ENCODE results near the gene MYCBP2.
"Not testable (repeated sequence)": the region's sequence is repeated elsewhere in the genome, so short reads cannot be mapped to it uniquely, and the experiment has no call there.

Gene MYCBP2

DNA sequence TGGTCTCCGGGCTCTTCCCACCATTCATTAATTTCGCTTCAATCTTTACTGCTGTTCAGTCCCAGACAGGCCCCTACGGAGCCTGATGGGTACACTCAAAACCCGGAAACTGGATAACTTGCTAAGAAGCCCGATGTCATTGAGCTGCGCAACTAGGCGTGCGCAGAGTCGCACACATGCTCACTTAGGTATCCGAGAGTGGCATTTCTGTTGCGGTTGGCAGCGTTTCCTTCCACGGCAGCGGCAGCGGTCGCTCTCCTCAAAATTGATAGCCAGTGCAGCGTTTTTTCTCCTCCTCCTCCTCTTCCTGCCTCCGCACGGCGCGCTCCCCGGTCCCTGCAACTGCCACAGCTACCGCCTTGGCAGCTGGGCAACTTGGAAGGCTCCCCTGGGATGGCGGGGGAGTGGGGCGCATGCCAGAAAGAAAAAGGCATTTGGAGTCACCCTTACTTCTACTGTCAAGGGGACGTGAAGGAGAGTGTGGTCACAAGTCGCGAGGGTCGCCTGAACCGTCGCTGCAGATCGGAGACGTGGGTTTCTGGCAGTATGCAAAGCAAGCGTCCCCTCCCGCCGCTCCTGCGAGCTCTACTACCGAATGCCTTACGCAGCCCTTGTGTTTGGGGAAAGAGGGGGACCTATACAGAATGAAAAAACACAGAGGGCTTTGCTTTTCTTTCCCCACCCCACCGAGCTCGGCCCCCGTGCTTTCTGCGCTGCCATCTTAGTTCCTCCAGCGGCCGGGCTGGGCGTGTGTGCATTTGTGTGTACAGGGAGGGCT, 2.4 kb upstream of the MYCBP2 start:
- peaks cover 31% of the 10 kb centered on the region for H3K27me3 ChIP-seq (ENCODE audit: insufficient read depth, insufficient read length)
- TF ChIP-seq SUZ12 (IDR thresholded peaks at IDR 0.05; ENCODE audit: extremely low read depth, insufficient read depth, insufficient read length) (no peak), ZNF274 (IDR thresholded peaks at IDR 0.05; ENCODE audit: low read depth, low read length) (no peak), YY1 (IDR thresholded peaks at IDR 0.05; ENCODE audit: insufficient read depth, insufficient read length) (no peak)
- H3K9ac ChIP-seq (ENCODE audit: insufficient read length, low read depth), result peak overlapping the region; percentile 77
- peak overlapping the region; percentile 61 for H3K4me3 ChIP-seq (ENCODE audit: insufficient read length, low read depth)
- DNase-seq (ENCODE audit: low read depth, low spot score), result peak; percentile 79
- no peaks in the 10 kb centered on the region for H3K4me1 ChIP-seq (ENCODE audit: insufficient read depth, insufficient read length)
- no peaks in the 10 kb centered on the region for H3K36me3 ChIP-seq (ENCODE audit: insufficient read depth, insufficient read length, low read length)
- no peaks in the 10 kb centered on the region for H3K9me3 ChIP-seq (ENCODE audit: insufficient read depth, low read length)

DNA sequence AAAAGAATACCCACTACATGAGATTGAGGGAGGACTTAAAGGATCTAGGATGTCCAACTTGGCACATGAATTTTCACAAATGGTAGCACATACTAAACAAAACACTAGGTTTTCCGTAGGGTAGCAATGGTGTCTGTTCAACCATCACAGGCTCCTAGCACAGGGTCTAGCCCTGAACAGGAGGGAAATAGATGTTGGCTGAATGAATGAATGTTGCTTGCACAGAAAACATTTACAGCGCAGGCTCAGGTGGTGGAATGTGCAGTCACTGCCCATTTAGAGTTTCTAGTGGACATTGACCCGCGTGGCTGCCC, 1.9 kb upstream of the MYCBP2 start:
- no peak overlapping the region for H3K9ac ChIP-seq (ENCODE audit: insufficient read length, low read depth)
- H3K36me3 ChIP-seq (ENCODE audit: insufficient read depth, insufficient read length, low read length), result no peaks in the 10 kb centered on the region
- H3K27me3 ChIP-seq (ENCODE audit: insufficient read depth, insufficient read length), result peaks cover 31% of the 10 kb centered on the region
- H3K4me3 ChIP-seq (ENCODE audit: insufficient read length, low read depth), result peak overlapping the region; percentile 61
- H3K9me3 ChIP-seq (ENCODE audit: insufficient read depth, low read length), result no peaks in the 10 kb centered on the region
- no peaks in the 10 kb centered on the region for H3K4me1 ChIP-seq (ENCODE audit: insufficient read depth, insufficient read length)
- TF ChIP-seq YY1 (IDR thresholded peaks at IDR 0.05; ENCODE audit: insufficient read depth, insufficient read length) (no peak), ZNF274 (IDR thresholded peaks at IDR 0.05; ENCODE audit: low read depth, low read length) (no peak), SUZ12 (IDR thresholded peaks at IDR 0.05; ENCODE audit: extremely low read depth, insufficient read depth, insufficient read length) (no peak)
- DNase-seq (ENCODE audit: low read depth, low spot score), result no peak

DNA sequence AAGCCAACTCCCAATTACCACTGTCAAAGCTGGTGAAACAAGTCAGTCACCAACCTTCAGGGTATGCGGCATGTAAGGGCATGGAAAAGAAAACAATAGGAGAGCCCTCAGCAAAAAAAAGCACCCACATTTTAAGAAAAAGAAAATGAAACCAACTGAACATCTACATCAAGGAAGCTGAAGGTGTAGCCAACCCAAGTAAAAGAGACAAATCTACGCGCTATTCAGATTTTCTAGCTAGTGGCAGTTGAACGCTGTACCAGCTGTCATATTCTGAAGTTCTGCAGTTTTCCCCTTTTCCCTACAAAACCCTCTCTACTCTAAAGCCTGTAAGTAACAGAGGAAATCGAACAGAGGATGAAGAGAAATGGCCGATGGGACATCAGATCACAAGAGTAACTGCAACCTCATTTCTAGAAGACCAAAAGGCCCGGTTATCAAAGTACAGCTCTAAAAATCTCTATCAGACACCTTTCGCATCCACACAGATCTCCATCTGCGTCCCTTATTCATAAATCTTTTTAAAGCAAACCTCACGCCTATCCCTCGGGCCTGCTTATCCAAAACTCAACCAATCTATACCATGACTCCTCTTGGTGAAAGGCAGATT, 1.4 kb downstream of the MYCBP2 start:
- H3K9ac ChIP-seq (ENCODE audit: insufficient read length, low read depth), result peak overlapping the region; percentile 76
- H3K9me3 ChIP-seq (ENCODE audit: insufficient read depth, low read length), result no peaks in the 10 kb centered on the region
- H3K36me3 ChIP-seq (ENCODE audit: insufficient read depth, insufficient read length, low read length), result no peaks in the 10 kb centered on the region
- H3K27me3 ChIP-seq (ENCODE audit: insufficient read depth, insufficient read length), result peaks cover 31% of the 10 kb centered on the region
- no peaks in the 10 kb centered on the region for H3K4me1 ChIP-seq (ENCODE audit: insufficient read depth, insufficient read length)
- peak overlapping the region; percentile 78 for H3K4me3 ChIP-seq (ENCODE audit: insufficient read length, low read depth)
- TF ChIP-seq YY1 (IDR thresholded peaks at IDR 0.05; ENCODE audit: insufficient read depth, insufficient read length) (no peak), SUZ12 (IDR thresholded peaks at IDR 0.05; ENCODE audit: extremely low read depth, insufficient read depth, insufficient read length) (no peak), ZNF274 (IDR thresholded peaks at IDR 0.05; ENCODE audit: low read depth, low read length) (no peak)
- no peak for DNase-seq (ENCODE audit: low read depth, low spot score)

DNA sequence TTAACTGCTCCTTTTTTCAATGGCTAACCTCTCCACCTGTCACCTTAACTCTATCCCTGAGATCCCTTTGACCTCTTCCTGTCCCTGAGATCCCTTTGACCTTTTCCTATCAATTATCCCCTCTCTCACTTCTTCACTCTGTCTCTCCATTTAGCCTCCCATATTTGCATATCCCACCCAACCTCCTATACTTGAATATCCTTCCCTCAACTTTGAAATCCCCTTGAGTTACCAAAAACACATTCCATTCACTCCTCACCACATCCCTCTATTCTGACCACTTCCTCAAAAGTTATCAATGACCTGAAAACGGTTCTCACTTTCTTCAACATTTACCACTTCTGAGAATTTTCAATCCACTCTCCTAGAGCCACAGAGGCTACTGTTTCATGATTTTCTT, 3.0 kb downstream of the MYCBP2 start:
- H3K4me1 ChIP-seq (ENCODE audit: insufficient read depth, insufficient read length), result no peaks in the 10 kb centered on the region
- no peak overlapping the region for H3K4me3 ChIP-seq (ENCODE audit: insufficient read length, low read depth)
- DNase-seq (ENCODE audit: low read depth, low spot score), result no peak
- H3K36me3 ChIP-seq (ENCODE audit: insufficient read depth, insufficient read length, low read length), result no peaks in the 10 kb centered on the region
- no peak overlapping the region for H3K9ac ChIP-seq (ENCODE audit: insufficient read length, low read depth)
- TF ChIP-seq YY1 (IDR thresholded peaks at IDR 0.05; ENCODE audit: insufficient read depth, insufficient read length), result no peak
- TF ChIP-seq SUZ12 (IDR thresholded peaks at IDR 0.05; ENCODE audit: extremely low read depth, insufficient read depth, insufficient read length), result no peak
- TF ChIP-seq ZNF274 (IDR thresholded peaks at IDR 0.05; ENCODE audit: low read depth, low read length), result no peak
- peaks cover 25% of the 10 kb centered on the region for H3K27me3 ChIP-seq (ENCODE audit: insufficient read depth, insufficient read length)
- no peaks in the 10 kb centered on the region for H3K9me3 ChIP-seq (ENCODE audit: insufficient read depth, low read length)

DNA sequence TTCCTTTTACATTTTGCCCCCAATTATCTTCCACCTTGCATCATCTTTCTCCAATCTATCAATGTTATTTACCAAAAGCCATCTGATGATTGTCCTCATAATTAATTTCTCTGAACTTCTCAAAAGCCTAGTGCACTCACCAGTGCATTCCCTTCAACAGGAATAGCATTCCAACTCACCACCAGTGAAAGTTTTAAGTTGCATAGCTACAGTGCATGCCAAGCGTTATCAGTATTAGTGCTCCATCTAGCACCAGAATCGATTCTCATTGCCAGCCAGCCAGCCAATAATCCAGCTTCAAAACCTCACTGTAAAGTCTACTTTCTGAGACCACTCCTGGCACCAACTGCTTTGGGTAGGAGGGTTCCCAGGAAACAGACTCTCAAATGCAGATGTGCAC, 7.4 kb downstream of the MYCBP2 start:
- Histone ChIP-seq H3K27me3 (ENCODE audit: insufficient read depth, insufficient read length) (no peaks in the 10 kb centered on the region), H3K36me3 (ENCODE audit: insufficient read depth, insufficient read length, low read length) (no peaks in the 10 kb centered on the region), H3K4me1 (ENCODE audit: insufficient read depth, insufficient read length) (no peaks in the 10 kb centered on the region), H3K9me3 (ENCODE audit: insufficient read depth, low read length) (no peaks in the 10 kb centered on the region), H3K9ac (ENCODE audit: insufficient read length, low read depth) (no peak overlapping the region), H3K4me3 (ENCODE audit: insufficient read length, low read depth) (no peak overlapping the region)
- TF ChIP-seq YY1 (IDR thresholded peaks at IDR 0.05; ENCODE audit: insufficient read depth, insufficient read length), result no peak
- no peak for TF ChIP-seq ZNF274 (IDR thresholded peaks at IDR 0.05; ENCODE audit: low read depth, low read length)
- no peak for TF ChIP-seq SUZ12 (IDR thresholded peaks at IDR 0.05; ENCODE audit: extremely low read depth, insufficient read depth, insufficient read length)
- DNase-seq (ENCODE audit: low read depth, low spot score), result no peak

DNA sequence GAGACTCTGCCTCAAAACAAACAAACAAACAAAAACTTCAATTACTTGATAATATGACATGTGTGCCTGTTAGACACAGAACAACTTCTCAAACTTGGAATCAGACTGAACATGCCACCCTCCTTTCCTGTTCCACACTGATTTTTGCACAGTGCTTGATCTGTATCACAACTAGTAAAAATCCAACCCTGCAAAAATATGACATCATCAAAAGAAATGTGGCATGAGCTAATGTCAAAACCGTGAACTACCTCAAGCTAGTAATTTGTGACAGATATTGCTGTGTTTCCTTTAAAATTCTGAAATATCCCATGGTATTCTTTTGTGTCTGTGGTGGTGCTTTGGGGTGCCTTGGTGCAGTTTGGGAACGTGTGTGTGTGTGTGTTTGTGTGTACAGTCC, 8.2 kb downstream of the MYCBP2 start:
- Histone ChIP-seq H3K27me3 (ENCODE audit: insufficient read depth, insufficient read length) (no peaks in the 10 kb centered on the region), H3K36me3 (ENCODE audit: insufficient read depth, insufficient read length, low read length) (no peaks in the 10 kb centered on the region), H3K4me1 (ENCODE audit: insufficient read depth, insufficient read length) (no peaks in the 10 kb centered on the region), H3K9ac (ENCODE audit: insufficient read length, low read depth) (no peak overlapping the region), H3K9me3 (ENCODE audit: insufficient read depth, low read length) (no peaks in the 10 kb centered on the region), H3K4me3 (ENCODE audit: insufficient read length, low read depth) (no peak overlapping the region)
- DNase-seq (ENCODE audit: low read depth, low spot score), result no peak
- TF ChIP-seq ZNF274 (IDR thresholded peaks at IDR 0.05; ENCODE audit: low read depth, low read length) (no peak), YY1 (IDR thresholded peaks at IDR 0.05; ENCODE audit: insufficient read depth, insufficient read length) (no peak)

DNA sequence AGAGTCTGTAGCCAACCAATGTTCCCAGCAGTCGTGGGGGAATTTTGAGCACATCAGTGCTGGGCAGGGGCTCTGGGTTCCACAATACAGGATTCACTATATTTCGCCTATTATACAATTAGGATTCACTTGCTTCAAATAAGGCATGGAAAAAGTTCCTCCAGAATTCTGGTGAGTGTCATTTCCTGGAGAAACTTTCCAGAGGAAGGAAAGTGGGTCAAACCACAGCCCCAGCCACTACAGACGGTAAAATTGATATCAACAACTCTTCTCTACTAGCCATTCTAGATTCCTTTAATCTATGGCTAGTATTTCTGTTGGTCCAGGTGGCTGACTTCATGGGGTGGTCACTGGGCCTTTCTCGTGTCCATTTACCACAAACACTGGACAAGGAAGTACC, 10.5 kb downstream of the MYCBP2 start:
- TF ChIP-seq YY1 (IDR thresholded peaks at IDR 0.05; ENCODE audit: insufficient read depth, insufficient read length) (no peak), ZNF274 (IDR thresholded peaks at IDR 0.05; ENCODE audit: low read depth, low read length) (no peak), SUZ12 (IDR thresholded peaks at IDR 0.05; ENCODE audit: extremely low read depth, insufficient read depth, insufficient read length) (no peak)
- no peaks in the 10 kb centered on the region for H3K4me1 ChIP-seq (ENCODE audit: insufficient read depth, insufficient read length)
- H3K36me3 ChIP-seq (ENCODE audit: insufficient read depth, insufficient read length, low read length), result no peaks in the 10 kb centered on the region
- no peaks in the 10 kb centered on the region for H3K27me3 ChIP-seq (ENCODE audit: insufficient read depth, insufficient read length)
- H3K9ac ChIP-seq (ENCODE audit: insufficient read length, low read depth), result no peak overlapping the region
- no peaks in the 10 kb centered on the region for H3K9me3 ChIP-seq (ENCODE audit: insufficient read depth, low read length)
- DNase-seq (ENCODE audit: low read depth, low spot score), result no peak
- no peak overlapping the region for H3K4me3 ChIP-seq (ENCODE audit: insufficient read length, low read depth)

DNA sequence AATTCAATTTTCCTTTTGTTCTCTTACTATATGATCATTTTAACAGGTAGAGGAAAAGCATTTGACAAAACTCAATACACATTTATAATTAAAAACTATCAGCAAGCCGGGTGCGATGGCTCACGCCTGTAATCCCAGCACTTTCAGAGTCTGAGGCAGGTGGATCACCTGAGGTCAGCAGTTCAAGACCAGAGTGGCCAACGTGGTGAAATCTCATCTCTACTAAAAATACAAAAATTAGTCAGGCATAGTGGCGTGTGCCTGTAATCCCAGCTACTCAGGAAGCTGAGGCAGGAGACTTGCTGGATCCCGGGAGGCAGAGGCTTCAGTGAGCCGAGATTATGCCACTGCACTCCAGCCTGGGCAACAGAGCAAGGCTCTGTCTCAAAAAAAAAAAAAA, 11.4 kb downstream of the MYCBP2 start:
- not testable (repeated sequence) for H3K36me3 ChIP-seq (ENCODE audit: insufficient read depth, insufficient read length, low read length); H3K9me3 ChIP-seq (ENCODE audit: insufficient read depth, low read length); H3K4me3 ChIP-seq (ENCODE audit: insufficient read length, low read depth); H3K4me1 ChIP-seq (ENCODE audit: insufficient read depth, insufficient read length); DNase-seq (ENCODE audit: low read depth, low spot score); H3K27me3 ChIP-seq (ENCODE audit: insufficient read depth, insufficient read length); H3K9ac ChIP-seq (ENCODE audit: insufficient read length, low read depth)
